Right lung (tissue), 5 donors: ENCODE measurements around the gene PTCD1. TPM values are rescaled to one million over a fixed set of nuclear protein-coding genes. Genes with fewer than 3 reads are reported as not detected.
"Not testable (repeated sequence)": the region's sequence is repeated elsewhere in the genome, so short reads cannot be mapped to it uniquely, and the experiment has no call there.

ENCODE experiments used
- DNase-seq, 2 donors: peaks; one replicate each; pipeline ENCODE4 v3.0.0-alpha.2; 2013
- polyA plus RNA-seq, 5 donors: library from polyadenylated mRNA; unstranded; fragments of 120-200 nt; gene quantifications; one replicate each; pipeline versions ENCODE4 v1.2.1 to v1.2.3, GENCODE V29; 2013; ENCODE audit warnings: inconsistent platforms in 1 of 5, low replicate concordance in 1 of 5; ENCODE audit not compliant: insufficient read length in 5 of 5, insufficient read depth in 1 of 5

The PTCD1 gene
- polyA plus RNA-seq, 5 donors: 4.3 to 8.0 (median 6.2) TPM

- DNase-seq: no peak
Measured at GRCh38 chr7:99455874-99456273, 17.3 kb upstream of the PTCD1 start.

GRCh38 chr7:99453105-99453504, 14.5 kb upstream of the PTCD1 start:
- DNase-seq: no peak

GRCh38 chr7:99452541-99452940, 13.9 kb upstream of the PTCD1 start:
- DNase-seq: no peak

GRCh38 chr7:99451936-99452335, 13.3 kb upstream of the PTCD1 start:
- DNase-seq: no peak

GRCh38 chr7:99449326-99449725, 10.7 kb upstream of the PTCD1 start:
- DNase-seq: no peak

- no peak for DNase-seq
Measured at GRCh38 chr7:99448855-99449254, 10.3 kb upstream of the PTCD1 start.

GRCh38 chr7:99447943-99448342, 9.3 kb upstream of the PTCD1 start:
- DNase-seq: no peak

- no peak for DNase-seq
Measured at GRCh38 chr7:99446096-99446495, 7.5 kb upstream of the PTCD1 start.

- no peak for DNase-seq
Measured at GRCh38 chr7:99440195-99440594, 1.6 kb upstream of the PTCD1 start.

GRCh38 chr7:99437946-99438572, 539 bp downstream of the PTCD1 start:
- no peak for DNase-seq

- no peak for DNase-seq
Measured at GRCh38 chr7:99433158-99433557, 5.4 kb downstream of the PTCD1 start.

- not testable (repeated sequence) for DNase-seq
Measured at GRCh38 chr7:99431756-99432540, 6.7 kb downstream of the PTCD1 start.

- DNase-seq: no peak
Measured at GRCh38 chr7:99429756-99430155, 8.8 kb downstream of the PTCD1 start.

- no peak for DNase-seq
Measured at GRCh38 chr7:99428972-99429566, 9.5 kb downstream of the PTCD1 start.

GRCh38 chr7:99424932-99425730, 13.5 kb downstream of the PTCD1 start:
- no peak for DNase-seq

- no peak for DNase-seq
Measured at GRCh38 chr7:99422625-99423024, 16.0 kb downstream of the PTCD1 start.

GRCh38 chr7:99422186-99422585, 16.4 kb downstream of the PTCD1 start:
- DNase-seq: no peak

- no peak for DNase-seq
Measured at GRCh38 chr7:99420986-99421385, 17.6 kb downstream of the PTCD1 start.

GRCh38 chr7:99420213-99420612, 18.4 kb downstream of the PTCD1 start:
- no peak for DNase-seq

- no peak for DNase-seq
Measured at GRCh38 chr7:99419323-99420021, 19.1 kb downstream of the PTCD1 start.

- DNase-seq: no peak
Measured at GRCh38 chr7:99418260-99418659, 20.3 kb downstream of the PTCD1 start.
